H9 (cell line): Measurements from ENCODE around the gene EPAS1. TPM values are rescaled to one million over a fixed set of nuclear protein-coding genes. Genes with fewer than 3 reads are reported as not detected.

ENCODE experiments used
- DNase-seq: peaks from one replicate; pipeline ENCODE4 v3.0.0-alpha.2; 2017
- H2AFZ ChIP-seq: one replicate; pipeline ENCODE4 v1.6.1; 2013; ENCODE audit warnings: mild to moderate bottlenecking, low read length, control low read depth, moderate library complexity
- H2AK5ac ChIP-seq: 2 replicates; pipeline ENCODE4 v1.6.1; 2013; ENCODE audit warnings: low read length, control low read depth, mixed read lengths; ENCODE audit not compliant: insufficient read length
- H2BK120ac ChIP-seq: one replicate; pipeline ENCODE4 v1.6.1; 2013; ENCODE audit warnings: low read depth, mild to moderate bottlenecking, low read length, control low read depth, inconsistent platforms; ENCODE audit not compliant: poor library complexity, severe bottlenecking
- H2BK12ac ChIP-seq: 2 replicates; pipeline ENCODE4 v1.6.1; 2013; ENCODE audit warnings: low read length, control low read depth, mixed read lengths, low read depth; ENCODE audit not compliant: insufficient read length
- H2BK15ac ChIP-seq: 2 replicates; pipeline ENCODE4 v1.6.1; 2013; ENCODE audit warnings: low read depth, low read length, control low read depth
- H2BK20ac ChIP-seq: one replicate; pipeline ENCODE4 v1.6.1; 2013; ENCODE audit warnings: low read depth, mild to moderate bottlenecking, low read length, control low read depth, inconsistent platforms; ENCODE audit not compliant: poor library complexity, severe bottlenecking
- H2BK5ac ChIP-seq: 2 replicates; pipeline ENCODE4 v1.6.1; 2013; ENCODE audit warnings: low read length, control low read depth, mixed read lengths; ENCODE audit not compliant: insufficient read length
- H3K14ac ChIP-seq: 2 replicates; pipeline ENCODE4 v1.6.1; 2013; ENCODE audit warnings: low read length, control low read depth; ENCODE audit not compliant: insufficient read depth
- H3K18ac ChIP-seq: 2 replicates; pipeline ENCODE4 v1.6.1; 2013; ENCODE audit warnings: low read depth, mild to moderate bottlenecking, mixed read lengths, low read length, control low read depth; ENCODE audit not compliant: insufficient read length
- H3K23ac ChIP-seq: 2 replicates; pipeline ENCODE4 v1.6.1; 2013; ENCODE audit warnings: low read length, control low read depth, mixed read lengths, low read depth; ENCODE audit not compliant: insufficient read length
- H3K23me2 ChIP-seq: 2 replicates; pipeline ENCODE4 v1.6.1; 2013; ENCODE audit warnings: low read depth, mild to moderate bottlenecking, mixed read lengths, low read length, control low read depth; ENCODE audit not compliant: insufficient read length, poor library complexity, severe bottlenecking
- H3K27ac ChIP-seq: 2 replicates; pipeline ENCODE4 v1.5.1; 2013; ENCODE audit warnings: low read length, control low read depth, mixed read lengths, low read depth; ENCODE audit not compliant: insufficient read length
- H3K27me3 ChIP-seq: 2 replicates; pipeline ENCODE4 v1.6.1; 2013; ENCODE audit warnings: low read length, control low read depth, inconsistent platforms; ENCODE audit not compliant: insufficient read depth
- H3K4ac ChIP-seq: 2 replicates; pipeline ENCODE4 v1.6.1; 2013; ENCODE audit warnings: low read depth, mild to moderate bottlenecking, control low read depth, inconsistent platforms, low read length, moderate library complexity
- H3K4me1 ChIP-seq: 2 replicates; pipeline ENCODE4 v1.6.1; 2013; ENCODE audit warnings: low read length, control low read depth, inconsistent platforms; ENCODE audit not compliant: insufficient read depth
- H3K4me2 ChIP-seq: 2 replicates; pipeline ENCODE4 v1.6.1; 2013; ENCODE audit warnings: low read length, control low read depth, mixed read lengths; ENCODE audit not compliant: insufficient read length, insufficient read depth
- H3K56ac ChIP-seq: 2 replicates; pipeline ENCODE4 v1.6.1; 2013; ENCODE audit warnings: low read depth, mild to moderate bottlenecking, mixed read lengths, low read length, control low read depth; ENCODE audit not compliant: insufficient read length
- H3K79me1 ChIP-seq: 2 replicates; pipeline ENCODE4 v1.6.1; 2013; ENCODE audit warnings: low read depth, mild to moderate bottlenecking, moderate library complexity, low read length, control low read depth, inconsistent platforms; ENCODE audit not compliant: insufficient read depth, poor library complexity, severe bottlenecking
- H3K79me2 ChIP-seq: 2 replicates; pipeline ENCODE4 v1.6.1; 2013; ENCODE audit warnings: low read length, control low read depth, inconsistent platforms; ENCODE audit not compliant: insufficient read depth
- H3K9ac ChIP-seq: 2 replicates; pipeline ENCODE4 v1.6.1; 2013; ENCODE audit warnings: low read length, control low read depth, mixed read lengths; ENCODE audit not compliant: insufficient read length; ENCODE audit errors: extremely low read depth
- H3K9me3 ChIP-seq: one replicate; pipeline ENCODE4 v1.6.1; 2013; ENCODE audit warnings: low read depth, low read length, inconsistent platforms; ENCODE audit not compliant: control insufficient read depth
- H3T11ph ChIP-seq: one replicate; pipeline ENCODE4 v1.6.1; 2013; ENCODE audit warnings: mild to moderate bottlenecking, low read length, control low read depth, inconsistent platforms
- H4K20me1 ChIP-seq: one replicate; pipeline ENCODE4 v1.6.1; 2013; ENCODE audit not compliant: control insufficient read depth, insufficient read length, insufficient read depth
- H4K5ac ChIP-seq: 2 replicates; pipeline ENCODE4 v1.6.1; 2013; ENCODE audit warnings: low read depth, mild to moderate bottlenecking, mixed read lengths, low read length, control low read depth; ENCODE audit not compliant: insufficient read length
- H4K8ac ChIP-seq: replicated peaks from 2 replicates; pipeline ENCODE4 v1.6.1; 2013; ENCODE audit warnings: low read length, control low read depth, mixed read lengths, low read depth; ENCODE audit not compliant: insufficient read length
- H4K91ac ChIP-seq: 2 replicates; pipeline ENCODE4 v1.6.1; 2013; ENCODE audit warnings: low read depth, mild to moderate bottlenecking, moderate library complexity, mixed read lengths, low read length, control low read depth; ENCODE audit not compliant: insufficient read length
- H3K27ac Mint-ChIP-seq, 3 experiments: 2 replicates in 2 of 3; 3 replicates in 1 of 3; pipeline ENCODE4 v1.8.0; 2020 to 2021; ENCODE audit warnings: mixed read lengths in 3 of 3, mild to moderate bottlenecking in 1 of 3, moderate library complexity in 1 of 3
- H3K27me3 Mint-ChIP-seq: 2 replicates; pipeline ENCODE4 v1.8.0; 2021; ENCODE audit warnings: low read depth, mild to moderate bottlenecking, moderate library complexity, mixed read lengths
- H3K36me3 Mint-ChIP-seq, 3 experiments: 2 replicates in 2 of 3; 3 replicates in 1 of 3; pipeline ENCODE4 v1.8.0; 2020 to 2021; ENCODE audit warnings: low read depth in 3 of 3, mixed read lengths in 3 of 3; ENCODE audit not compliant: insufficient read depth in 1 of 3
- H3K4me1 Mint-ChIP-seq, 2 experiments: 2 replicates each; pipeline ENCODE4 v1.8.0; 2020; ENCODE audit warnings: mixed read lengths in 2 of 2
- H3K4me3 Mint-ChIP-seq, 2 experiments: 2 replicates in 1 of 2; 3 replicates in 1 of 2; pipeline ENCODE4 v1.8.0; 2020 to 2021; ENCODE audit warnings: mild to moderate bottlenecking in 2 of 2, mixed read lengths in 2 of 2, moderate library complexity in 1 of 2
- H3K9me3 Mint-ChIP-seq, 2 experiments: 2 replicates in 1 of 2; 3 replicates in 1 of 2; pipeline ENCODE4 v1.8.0; 2020; ENCODE audit warnings: mild to moderate bottlenecking in 2 of 2, mixed read lengths in 2 of 2, moderate library complexity in 1 of 2
- CTCF ChIP-seq: fragments of 200-600 bp; sonication (generic); conservative IDR thresholded peaks from 3 replicates; pipeline ENCODE4 v1.8.0; 2021; ENCODE audit warnings: antibody characterized with exemption, mild to moderate bottlenecking
- WGBS: extraction: QIAGEN DNeasy Blood & Tissue Kit; methylation state at CpG from one replicate; pipeline ENCODE4 v1.1.7; 2013; ENCODE audit warnings: missing lambda C conversion rate, low lambda C conversion rate, mixed read lengths; ENCODE audit not compliant: insufficient read length; ENCODE audit errors: extremely low coverage; 5-methylcytosine and 5-hydroxymethylcytosine counted together
- total RNA-seq: library from RNA; stranded (reverse); gene quantifications from 2 replicates; pipeline ENCODE4 v1.2.1, GENCODE V29; 2021

The EPAS1 gene
- total RNA-seq, 1 experiment from 2014 or later, result 1.1 TPM

- H3K36me3 Mint-ChIP-seq, result peaks cover 5 to 38% (median 22%) of the 10 kb centered on the region in 3 experiments; a peak in 6 of 7 replicates
- Histone ChIP-seq H4K5ac (no peak overlapping the region), H2BK15ac (no peak overlapping the region), H3K4me1 (no peaks in the 10 kb centered on the region), H2AK5ac (no peak overlapping the region), H3K9me3 (no peaks in the 10 kb centered on the region), H2BK12ac (no peak overlapping the region), H2AFZ (no peak overlapping the region), H4K20me1 (no peaks in the 10 kb centered on the region), H3K23ac (no peak overlapping the region), H3K27me3 (no peaks in the 10 kb centered on the region), H3K14ac (no peak overlapping the region), H3K56ac (no peak overlapping the region), H2BK20ac (no peak overlapping the region), H3K4me2 (no peak overlapping the region), H4K91ac (no peak overlapping the region), H3K9ac (no peak overlapping the region), H3K23me2 (no peaks in the 10 kb centered on the region), H3K18ac (no peak overlapping the region), H3K79me1 (no peaks in the 10 kb centered on the region), H3K27ac (no peak overlapping the region), H3K79me2 (no peaks in the 10 kb centered on the region), H2BK5ac (no peak overlapping the region), H3T11ph (no peak overlapping the region), H2BK120ac (no peak overlapping the region), H3K4ac (no peak overlapping the region), H4K8ac (no peak overlapping the region)
- H3K9me3 Mint-ChIP-seq, result peaks cover 39 to 46% of the 10 kb centered on the region in 2 experiments
- no peak overlapping the region for H3K4me3 Mint-ChIP-seq
- H3K4me1 Mint-ChIP-seq, result peaks cover 5% of the 10 kb centered on the region in 2 experiments; a peak in 3 of 4 replicates
- H3K27me3 Mint-ChIP-seq, result no peaks in the 10 kb centered on the region; the same call in 1 of the 2 replicates
- no peak overlapping the region for H3K27ac Mint-ChIP-seq
- no CpG with 5 or more reads among the region's 4 CpGs for WGBS
- DNase-seq, result no peak
- no peak for TF ChIP-seq CTCF
These were observed 119.7 kb downstream of the EPAS1 start for GRCh38 chr2:46416739-46417403.
